Stomach (tissue), 9 donors: ENCODE measurements around the gene PRSS53. TPM values are rescaled to one million over a fixed set of nuclear protein-coding genes. Genes with fewer than 3 reads are reported as not detected.

ENCODE experiments used
- DNase-seq, 2 donors: peaks; one replicate each; pipeline versions ENCODE4 v3.0.0 to v3.0.0-alpha.2; 2013 to 2019
- H3K27ac ChIP-seq, 5 donors: fragments of 200-600 bp in 4 of 5; sonication (generic) in 4 of 5; one replicate each; pipeline ENCODE4 v1.5.1; 2013 to 2019; ENCODE audit warnings: mild to moderate bottlenecking in 1 of 5, moderate library complexity in 1 of 5
- H3K27me3 ChIP-seq, 3 donors: fragments of 200-600 bp; sonication (generic); one replicate each; pipeline ENCODE4 v1.5.1; 2017 to 2019; ENCODE audit warnings: mixed run types in 1 of 3
- H3K36me3 ChIP-seq, 4 donors: fragments of 200-600 bp; sonication (generic); 1 replicate in 3 of 4; 2 replicates in 1 of 4; pipeline ENCODE4 v1.5.1; 2016 to 2019
- H3K4me1 ChIP-seq, 4 donors: fragments of 200-600 bp; sonication (generic); one replicate each; pipeline ENCODE4 v1.5.1; 2016 to 2019
- H3K4me3 ChIP-seq, 4 donors: fragments of 200-600 bp; sonication (generic) in 3 of 4; one replicate each; pipeline ENCODE4 v1.5.1; 2016 to 2019; ENCODE audit warnings: mild to moderate bottlenecking in 1 of 4
- H3K9me3 ChIP-seq, 4 donors: fragments of 200-600 bp; sonication (generic); one replicate each; pipeline ENCODE4 v1.5.1; 2016 to 2019
- EP300 ChIP-seq: sonication (generic); formaldehyde crosslinking; IDR thresholded peaks from one replicate; pipeline ENCODE4 v1.6.1; 2017; ENCODE audit warnings: antibody characterized with exemption
- POLR2A ChIP-seq, 4 donors: fragments of 450-650 bp; IDR thresholded peaks; one replicate each; pipeline ENCODE4 v1.6.1; 2016; ENCODE audit warnings: antibody characterized with exemption in 4 of 4, control low read depth in 2 of 4, mild to moderate bottlenecking in 1 of 4, moderate library complexity in 1 of 4
- POLR2AphosphoS5 ChIP-seq, 3 donors: sonication (generic); formaldehyde crosslinking; IDR thresholded peaks; one replicate each; pipeline ENCODE4 v1.6.1; 2016; ENCODE audit warnings: antibody characterized with exemption in 3 of 3
- WGBS, 5 donors: extraction: QIAGEN DNeasy Blood & Tissue Kit in 3 of 5; methylation state at CpG; one replicate each; pipeline versions ENCODE4 v1.1.5 to v1.1.7; 2013 to 2018; 5-methylcytosine and 5-hydroxymethylcytosine counted together
- intact Hi-C: fragments of 100-400 bp; cut with DNase I; formaldehyde crosslinking; loops from one replicate; pipeline ENCODE4 v1.15.1; 2023; ENCODE audit warnings: low total_unique reads
- polyA plus RNA-seq, 3 donors: library from polyadenylated mRNA; stranded (reverse); fragments of 200-250 nt; gene quantifications; one replicate each; pipeline ENCODE4 v1.2.3, GENCODE V29; 2013
- total RNA-seq, 5 donors: library from RNA; depleted of rRNA; stranded (reverse); fragments of >200 nt; gene quantifications; one replicate each; pipeline versions ENCODE4 v1.1.0 to v1.2.3, GENCODE V29; 2014 to 2016
- TF ChIP-seq, protein P1 (sequence below), 7 experiments: fragments of 450-650 bp in 4 of 7; fragments of 200-600 bp in 3 of 7; sonication (generic) in 3 of 7; IDR thresholded peaks; one replicate each; pipeline ENCODE4 v1.5.1; 2016 to 2019; ENCODE audit warnings: antibody characterized with exemption in 7 of 7, control low read depth in 2 of 7, mild to moderate bottlenecking in 1 of 7
- donor health status: healthy with polysubstance abuse.
- donor health status: Bipolar disorder and iron deficiency.
- donor health status: healthy.

The PRSS53 gene
- total and polyA plus RNA-seq, 8 donors, result 0.46 to 5.3 (median 1.3) TPM; not detected in 1

DNA sequence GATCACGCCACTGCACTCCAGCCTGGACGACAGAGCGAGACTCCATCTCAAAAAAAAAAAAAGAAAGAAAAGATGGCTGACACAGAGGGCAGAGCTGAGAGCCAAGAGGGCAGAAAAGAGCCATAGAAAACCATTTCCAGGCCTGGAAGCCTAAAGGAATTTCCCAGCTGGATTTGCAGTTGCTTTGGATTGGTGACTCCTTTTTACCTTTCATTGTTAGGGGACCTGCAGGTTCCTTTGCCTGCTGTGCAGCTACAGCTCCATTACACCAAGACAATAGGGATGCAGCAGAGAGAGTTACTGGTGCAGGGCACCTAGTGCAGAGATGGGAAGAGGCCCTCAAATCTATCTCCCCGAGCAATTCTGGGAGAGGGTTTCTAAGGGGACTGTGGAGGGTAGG is 33.1 kb downstream of the PRSS53 start:
- intact Hi-C loops, result no loop called here
- Histone ChIP-seq H3K4me1 (no peaks in the 10 kb centered on the region), H3K9me3 (no peaks in the 10 kb centered on the region), H3K27ac (no peak overlapping the region), H3K27me3 (no peaks in the 10 kb centered on the region), H3K36me3 (peaks cover 2 to 23% (median 8%) of the 10 kb centered on the region in 4 donors), H3K4me3 (no peak overlapping the region)
- 85 to 93% (median 90%) methylated on average over 4 of the region's 4 CpGs for WGBS, 5 donors
- TF ChIP-seq, protein P1, sequence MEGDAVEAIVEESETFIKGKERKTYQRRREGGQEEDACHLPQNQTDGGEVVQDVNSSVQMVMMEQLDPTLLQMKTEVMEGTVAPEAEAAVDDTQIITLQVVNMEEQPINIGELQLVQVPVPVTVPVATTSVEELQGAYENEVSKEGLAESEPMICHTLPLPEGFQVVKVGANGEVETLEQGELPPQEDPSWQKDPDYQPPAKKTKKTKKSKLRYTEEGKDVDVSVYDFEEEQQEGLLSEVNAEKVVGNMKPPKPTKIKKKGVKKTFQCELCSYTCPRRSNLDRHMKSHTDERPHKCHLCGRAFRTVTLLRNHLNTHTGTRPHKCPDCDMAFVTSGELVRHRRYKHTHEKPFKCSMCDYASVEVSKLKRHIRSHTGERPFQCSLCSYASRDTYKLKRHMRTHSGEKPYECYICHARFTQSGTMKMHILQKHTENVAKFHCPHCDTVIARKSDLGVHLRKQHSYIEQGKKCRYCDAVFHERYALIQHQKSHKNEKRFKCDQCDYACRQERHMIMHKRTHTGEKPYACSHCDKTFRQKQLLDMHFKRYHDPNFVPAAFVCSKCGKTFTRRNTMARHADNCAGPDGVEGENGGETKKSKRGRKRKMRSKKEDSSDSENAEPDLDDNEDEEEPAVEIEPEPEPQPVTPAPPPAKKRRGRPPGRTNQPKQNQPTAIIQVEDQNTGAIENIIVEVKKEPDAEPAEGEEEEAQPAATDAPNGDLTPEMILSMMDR (IDR thresholded peaks at IDR 0.05), result no peak
- TF ChIP-seq EP300 (no peak), POLR2A (IDR thresholded peaks at IDR 0.05) (no peak), POLR2AphosphoS5 (IDR thresholded peaks at IDR 0.05) (no peak)
- DNase-seq, result no peak

DNA sequence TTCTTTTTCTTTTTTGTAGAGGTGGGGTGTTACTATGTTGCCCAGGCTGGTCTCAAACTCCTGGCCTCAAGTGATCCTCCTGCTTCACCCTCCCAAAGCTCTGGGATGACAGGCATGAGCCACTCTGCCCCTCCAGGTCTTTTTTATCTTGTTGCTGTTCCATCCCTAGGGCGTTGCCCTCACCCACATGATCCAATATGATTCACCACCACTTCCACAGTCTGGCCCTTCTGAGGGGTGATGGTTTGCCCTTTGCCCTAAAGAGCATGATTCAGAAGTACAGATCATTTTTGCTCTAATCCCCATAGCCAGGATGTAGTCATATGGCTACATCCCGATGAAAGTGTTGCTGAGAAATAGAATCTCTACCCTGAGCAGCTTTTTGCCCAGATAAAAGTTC is 36.6 kb downstream of the PRSS53 start:
- Histone ChIP-seq H3K9me3 (no peaks in the 10 kb centered on the region), H3K4me1 (no peaks in the 10 kb centered on the region), H3K36me3 (no peaks in the 10 kb centered on the region), H3K27ac (no peak overlapping the region), H3K4me3 (no peak overlapping the region), H3K27me3 (no peaks in the 10 kb centered on the region)
- intact Hi-C loops, result no loop called here
- WGBS, 5 donors, result 38 to 66% (median 62%) methylated on average over 2 of the region's 2 CpGs
- no peak for DNase-seq
- TF ChIP-seq POLR2A (IDR thresholded peaks at IDR 0.05) (no peak), EP300 (no peak), POLR2AphosphoS5 (IDR thresholded peaks at IDR 0.05) (no peak)
- TF ChIP-seq, protein P1 (IDR thresholded peaks at IDR 0.05), result no peak

DNA sequence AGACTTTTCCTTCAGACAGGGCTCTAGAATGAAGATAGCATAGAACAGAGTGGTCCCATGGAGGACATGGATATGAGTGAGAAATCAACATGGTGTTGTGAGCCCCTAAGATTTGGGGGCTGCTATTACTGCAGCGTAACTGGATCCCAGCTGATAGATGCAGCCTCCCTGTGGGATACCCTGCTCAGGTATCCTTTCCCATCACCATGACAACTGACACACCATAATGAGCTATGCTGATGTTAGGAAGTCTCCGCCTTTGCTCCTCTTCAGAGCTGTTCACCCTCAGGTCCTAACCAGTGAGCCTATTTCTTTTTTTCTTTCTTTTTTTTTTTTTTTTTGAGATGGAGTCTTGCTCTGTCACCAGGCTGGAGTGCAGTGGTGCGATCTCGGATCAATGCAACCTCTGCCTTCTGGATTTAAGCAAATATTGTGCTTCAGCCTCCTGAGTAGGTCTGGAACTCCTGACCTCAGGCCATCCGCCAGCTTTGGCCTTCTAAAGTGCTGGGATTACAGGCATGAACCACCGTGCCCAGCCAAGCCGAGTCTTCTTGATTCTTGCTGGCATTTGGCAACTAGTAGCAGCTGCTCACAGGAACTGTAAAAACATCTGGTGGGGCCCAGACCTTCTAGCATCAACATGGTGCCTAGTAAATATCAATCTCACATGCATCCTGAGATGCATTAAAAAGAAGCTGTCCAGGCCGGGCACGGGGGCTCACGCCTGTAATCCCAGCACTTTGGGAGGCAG is 38.3 kb downstream of the PRSS53 start:
- Histone ChIP-seq H3K9me3 (no peaks in the 10 kb centered on the region), H3K4me1 (no peaks in the 10 kb centered on the region), H3K27me3 (no peaks in the 10 kb centered on the region), H3K36me3 (no peaks in the 10 kb centered on the region), H3K27ac (no peak overlapping the region), H3K4me3 (no peak overlapping the region)
- TF ChIP-seq POLR2AphosphoS5 (IDR thresholded peaks at IDR 0.05), result no peak
- TF ChIP-seq POLR2A (IDR thresholded peaks at IDR 0.05), result no peak
- TF ChIP-seq EP300, result no peak
- TF ChIP-seq, protein P1 (IDR thresholded peaks at IDR 0.05), result no peak
- 64 to 74% (median 67%) methylated on average over 10 of the region's 10 CpGs for WGBS, 5 donors
- DNase-seq, result no peak
- intact Hi-C loops, result no loop called here

DNA sequence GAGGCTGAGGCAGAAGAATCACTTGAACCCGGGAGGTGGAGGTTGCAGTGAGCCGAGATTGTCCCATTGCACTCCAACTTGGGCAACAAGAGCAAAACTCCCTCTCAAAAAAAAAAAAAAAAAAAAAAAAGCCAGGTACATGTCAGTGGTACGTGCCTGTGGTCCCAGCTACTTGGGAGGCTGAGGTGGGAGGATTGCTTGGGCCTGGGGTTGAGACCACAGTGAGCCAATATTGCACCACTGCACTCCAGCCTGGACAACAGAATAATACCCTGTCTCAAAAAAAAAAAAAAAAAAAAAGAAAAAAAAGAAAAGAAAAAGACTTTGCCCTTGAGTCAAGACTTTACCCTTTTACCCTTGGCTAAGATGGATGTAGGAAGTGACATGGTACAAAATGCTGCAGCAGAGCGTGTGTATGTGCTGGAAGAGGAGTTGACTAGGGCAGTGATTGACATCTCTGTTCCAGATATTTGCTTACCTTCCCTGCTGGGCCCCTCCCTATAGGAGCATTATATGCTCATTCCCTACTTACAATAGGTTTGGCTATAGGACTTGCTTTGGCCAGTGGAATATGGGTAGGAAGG is 44.8 kb downstream of the PRSS53 start:
- Histone ChIP-seq H3K27ac (no peak overlapping the region), H3K9me3 (no peaks in the 10 kb centered on the region), H3K27me3 (no peaks in the 10 kb centered on the region), H3K36me3 (peaks cover 16 to 47% (median 45%) of the 10 kb centered on the region in 4 donors), H3K4me3 (no peak overlapping the region), H3K4me1 (peaks cover 0 to 7% (median 3%) of the 10 kb centered on the region in 4 donors)
- TF ChIP-seq POLR2A (IDR thresholded peaks at IDR 0.05), result no peak
- no peak for TF ChIP-seq EP300
- TF ChIP-seq POLR2AphosphoS5 (IDR thresholded peaks at IDR 0.05), result no peak
- TF ChIP-seq, protein P1 (IDR thresholded peaks at IDR 0.05), result no peak
- intact Hi-C loops, result no loop called here
- WGBS, 5 donors, result 84 to 90% (median 86%) methylated on average over 4 of the region's 4 CpGs
- DNase-seq, result no peak
